Mammary epithelial cell (primary cell): ENCODE data around the gene RP9.
A peak's percentile ranks its signal among the peaks of the same experiment; 100 is the strongest.

Source experiments
- EZH2 ChIP-seq: IDR thresholded peaks from 2 replicates; pipeline ENCODE4 v1.6.1; 2012; ENCODE audit warnings: low read length, inconsistent platforms, borderline replicate concordance
- TF ChIP-seq, protein P1 (sequence below), 2 donors: IDR thresholded peaks in 1 of 2; conservative IDR thresholded peaks in 1 of 2; 2 replicates each; pipeline ENCODE4 v1.5.1; 2011 to 2012; ENCODE audit warnings: inconsistent platforms in 2 of 2, low read length in 2 of 2, mild to moderate bottlenecking in 2 of 2, control low read depth in 1 of 2, low read depth in 1 of 2; ENCODE audit not compliant: insufficient read depth in 1 of 2; ENCODE audit errors: extremely low read depth in 1 of 2

DNA sequence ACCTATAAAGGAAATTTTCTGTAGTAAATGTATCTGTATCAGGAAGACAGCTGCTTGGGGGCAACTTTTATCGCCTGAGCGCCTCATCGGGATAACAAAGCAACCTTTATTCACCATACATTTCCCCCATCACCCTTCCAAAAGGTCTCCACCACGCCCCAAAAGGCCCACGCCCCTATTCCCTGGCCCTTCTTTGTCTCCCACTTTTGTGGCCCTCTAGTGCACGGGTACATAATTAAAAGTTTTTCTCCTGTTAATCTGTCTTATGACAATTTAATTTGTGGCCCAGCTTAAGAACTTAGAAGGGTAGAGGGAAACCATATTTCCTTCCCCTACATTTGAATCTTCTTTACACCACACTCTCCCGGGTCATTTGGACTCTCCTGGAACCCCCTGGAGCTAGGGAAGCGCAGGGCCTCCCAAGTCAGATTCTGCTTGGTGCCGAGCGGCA lies 625 bp downstream of the RP9 start:
- TF ChIP-seq EZH2: no peak
- TF ChIP-seq, protein P1, sequence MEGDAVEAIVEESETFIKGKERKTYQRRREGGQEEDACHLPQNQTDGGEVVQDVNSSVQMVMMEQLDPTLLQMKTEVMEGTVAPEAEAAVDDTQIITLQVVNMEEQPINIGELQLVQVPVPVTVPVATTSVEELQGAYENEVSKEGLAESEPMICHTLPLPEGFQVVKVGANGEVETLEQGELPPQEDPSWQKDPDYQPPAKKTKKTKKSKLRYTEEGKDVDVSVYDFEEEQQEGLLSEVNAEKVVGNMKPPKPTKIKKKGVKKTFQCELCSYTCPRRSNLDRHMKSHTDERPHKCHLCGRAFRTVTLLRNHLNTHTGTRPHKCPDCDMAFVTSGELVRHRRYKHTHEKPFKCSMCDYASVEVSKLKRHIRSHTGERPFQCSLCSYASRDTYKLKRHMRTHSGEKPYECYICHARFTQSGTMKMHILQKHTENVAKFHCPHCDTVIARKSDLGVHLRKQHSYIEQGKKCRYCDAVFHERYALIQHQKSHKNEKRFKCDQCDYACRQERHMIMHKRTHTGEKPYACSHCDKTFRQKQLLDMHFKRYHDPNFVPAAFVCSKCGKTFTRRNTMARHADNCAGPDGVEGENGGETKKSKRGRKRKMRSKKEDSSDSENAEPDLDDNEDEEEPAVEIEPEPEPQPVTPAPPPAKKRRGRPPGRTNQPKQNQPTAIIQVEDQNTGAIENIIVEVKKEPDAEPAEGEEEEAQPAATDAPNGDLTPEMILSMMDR (conservative IDR thresholded peaks at IDR 0.05 in 1 of 2, IDR thresholded peaks at IDR 0.05 in 1 of 2; ENCODE audit: extremely low read depth in 1 of 2, insufficient read depth in 1 of 2, low read depth in 1 of 2, low read length in 2 of 2): peak; percentile 3 to 11
